Lung (tissue), 12 donors: ENCODE measurements around the gene MEGF9. TPM values are rescaled to one million over a fixed set of nuclear protein-coding genes. Genes with fewer than 3 reads are reported as not detected.
A peak's percentile ranks its signal among the peaks of the same experiment; 100 is the strongest.

Experiments
- ATAC-seq: fragments of 200-7000 bp; cut with Tn5 transposase; one replicate; pipeline ENCODE4 v1.9.1; 2020; ENCODE audit warnings: moderate number of reproducible peaks; ENCODE audit not compliant: insufficient read depth, low FRiP score
- DNase-seq, 3 donors: peaks; one replicate each; pipeline ENCODE4 v3.0.0-alpha.2; 2013 to 2017
- H3K27ac ChIP-seq, 2 donors: one replicate each; pipeline ENCODE4 v1.5.1; 2013; ENCODE audit warnings: mild to moderate bottlenecking in 2 of 2, moderate library complexity in 2 of 2, control low read depth in 1 of 2, inconsistent platforms in 1 of 2, low read depth in 1 of 2, low read length in 1 of 2
- H3K27me3 ChIP-seq, 3 donors: one replicate each; pipeline ENCODE4 v1.5.1; 2013; ENCODE audit warnings: low read length in 2 of 3; ENCODE audit not compliant: control insufficient read depth in 3 of 3, insufficient read depth in 3 of 3
- H3K36me3 ChIP-seq, 4 donors: one replicate each; pipeline ENCODE4 v1.5.1; 2013; ENCODE audit warnings: low read length in 4 of 4, mild to moderate bottlenecking in 1 of 4, moderate library complexity in 1 of 4; ENCODE audit not compliant: control insufficient read depth in 4 of 4, insufficient read depth in 4 of 4
- H3K4me1 ChIP-seq, 5 donors: one replicate each; pipeline ENCODE4 v1.5.1; 2013; ENCODE audit warnings: low read length in 5 of 5, mild to moderate bottlenecking in 2 of 5, moderate library complexity in 1 of 5; ENCODE audit not compliant: control insufficient read depth in 5 of 5, insufficient read depth in 5 of 5
- H3K4me3 ChIP-seq: one replicate; pipeline ENCODE4 v1.5.1; 2013; ENCODE audit warnings: mild to moderate bottlenecking, control low read depth, moderate library complexity
- H3K9ac ChIP-seq, 2 donors: one replicate each; pipeline ENCODE4 v1.5.1; 2013; ENCODE audit warnings: low read length in 2 of 2, control low read depth in 1 of 2; ENCODE audit not compliant: insufficient read depth in 1 of 2
- H3K9me3 ChIP-seq, 4 donors: one replicate each; pipeline ENCODE4 v1.5.1; 2013; ENCODE audit warnings: low read length in 3 of 4, mild to moderate bottlenecking in 1 of 4, moderate library complexity in 1 of 4; ENCODE audit not compliant: control insufficient read depth in 4 of 4, insufficient read depth in 3 of 4
- CTCF ChIP-seq: IDR thresholded peaks from 2 replicates; pipeline ENCODE4 v1.5.1; 2012; ENCODE audit warnings: mild to moderate bottlenecking; ENCODE audit errors: control extremely low read depth, extremely low read depth
- WGBS, 2 donors: extraction: QIAGEN DNeasy Blood & Tissue Kit; methylation state at CpG; one replicate each; pipeline ENCODE4 v1.1.7; 2013; 5-methylcytosine and 5-hydroxymethylcytosine counted together
- polyA plus RNA-seq, 2 donors: library from polyadenylated mRNA; stranded (reverse); fragments of 200-250 nt; gene quantifications; one replicate each; pipeline ENCODE4 v1.2.1, GENCODE V29; 2013
- total RNA-seq, 2 donors: library from RNA; depleted of rRNA in 1 of 2; stranded (reverse); fragments of >200 nt in 1 of 2; gene quantifications; one replicate each; pipeline ENCODE4 v1.2.1, GENCODE V29; 2014 to 2021
- donor health status: control.
- donor health status: control.
- donor health status: Bipolar disorder and iron deficiency.
- donor health status: healthy.
- donor health status: DM: yes; HTN: yes; CAD: no.

The MEGF9 gene
- total and polyA plus RNA-seq, 4 donors: 19.2 to 48.3 (median 30.6) TPM

GRCh38 chr9:120619751-120620655 is 94.3 kb downstream of the MEGF9 start:
- no peaks in the 10 kb centered on the region for H3K27me3 ChIP-seq
- H3K9ac ChIP-seq: no peak overlapping the region
- H3K27ac ChIP-seq: no peak overlapping the region
- WGBS, 2 donors: 47 to 55% methylated on average over 8 of the region's 8 CpGs
- TF ChIP-seq CTCF: peak; percentile 80
- H3K4me1 ChIP-seq: peaks cover 0 to 2% (median 0%) of the 10 kb centered on the region in 5 donors
- ATAC-seq (no peak), DNase-seq (peak; percentile 65 to 85 (median 76))
- no peak overlapping the region for H3K4me3 ChIP-seq
- H3K9me3 ChIP-seq: no peaks in the 10 kb centered on the region
- H3K36me3 ChIP-seq: peaks cover 0 to 5% (median under 1%) of the 10 kb centered on the region in 4 donors

- H3K27me3 ChIP-seq: no peaks in the 10 kb centered on the region
- H3K9ac ChIP-seq: peak overlapping the region in 1 of 2 donors; percentile 37
- H3K4me1 ChIP-seq: no peaks in the 10 kb centered on the region
- no peak overlapping the region for H3K27ac ChIP-seq
- H3K36me3 ChIP-seq: peaks cover 0 to 5% (median under 1%) of the 10 kb centered on the region in 4 donors
- H3K4me3 ChIP-seq: no peak overlapping the region
- ATAC-seq: no peak
- no peak for DNase-seq
- no peak for TF ChIP-seq CTCF
- H3K9me3 ChIP-seq: no peaks in the 10 kb centered on the region
These were observed 97.0 kb downstream of the MEGF9 start for GRCh38 chr9:120616966-120617935.

- WGBS, 2 donors: 95 to 97% methylated on average over 1 of the region's 1 CpG
- Histone ChIP-seq H3K4me1 (no peaks in the 10 kb centered on the region), H3K4me3 (no peak overlapping the region), H3K9me3 (no peaks in the 10 kb centered on the region), H3K27ac (no peak overlapping the region), H3K9ac (no peak overlapping the region), H3K27me3 (no peaks in the 10 kb centered on the region), H3K36me3 (peaks cover 0 to 7% (median 4%) of the 10 kb centered on the region in 4 donors)
- ATAC-seq: no peak
- peak in 1 of 3 donors; percentile 12 for DNase-seq
- TF ChIP-seq CTCF: no peak
These were observed 102.1 kb downstream of the MEGF9 start for GRCh38 chr9:120612218-120612617.
